Stimulated activated CD8-positive, alpha-beta memory T cell treated with anti-CD3 and anti-CD28 coated beads, Interleukin-15, amount 100 ng/mL, for 4 hours (primary cell): Measurements from ENCODE around the gene EHD1.

Source experiments
- DNase-seq, 2 donors: peaks; one replicate each; pipeline ENCODE4 v3.0.0-alpha.2; 2020; ENCODE audit warnings: low read depth in 2 of 2

The EHD1 gene

GRCh38 chr11:64909653-64910343 lies 31.4 kb upstream of the EHD1 start:
- DNase-seq = no peak

DNA sequence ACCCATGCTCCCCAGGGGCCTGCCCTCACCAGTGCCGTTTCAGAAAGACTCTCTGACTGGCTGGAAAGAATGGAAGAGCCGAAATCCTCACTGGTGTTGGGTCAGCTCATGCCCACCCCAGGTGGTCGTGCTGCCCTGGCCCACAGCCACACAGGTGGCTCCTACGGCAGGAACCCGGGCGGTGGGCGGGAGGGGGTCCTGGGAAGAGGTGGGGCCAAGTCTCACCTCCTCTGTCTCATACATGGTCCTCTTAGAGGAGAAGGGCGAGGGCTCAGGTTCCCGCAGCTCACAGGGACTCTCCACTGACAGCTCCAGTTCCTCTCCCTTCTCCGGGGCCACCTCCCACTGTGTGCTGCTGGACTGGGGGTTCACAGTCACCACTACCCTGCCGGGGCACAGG lies 30.3 kb upstream of the EHD1 start:
- no peak for DNase-seq

- no peak for DNase-seq
These were observed 27.9 kb upstream of the EHD1 start for GRCh38 chr11:64906314-64906635.

DNA sequence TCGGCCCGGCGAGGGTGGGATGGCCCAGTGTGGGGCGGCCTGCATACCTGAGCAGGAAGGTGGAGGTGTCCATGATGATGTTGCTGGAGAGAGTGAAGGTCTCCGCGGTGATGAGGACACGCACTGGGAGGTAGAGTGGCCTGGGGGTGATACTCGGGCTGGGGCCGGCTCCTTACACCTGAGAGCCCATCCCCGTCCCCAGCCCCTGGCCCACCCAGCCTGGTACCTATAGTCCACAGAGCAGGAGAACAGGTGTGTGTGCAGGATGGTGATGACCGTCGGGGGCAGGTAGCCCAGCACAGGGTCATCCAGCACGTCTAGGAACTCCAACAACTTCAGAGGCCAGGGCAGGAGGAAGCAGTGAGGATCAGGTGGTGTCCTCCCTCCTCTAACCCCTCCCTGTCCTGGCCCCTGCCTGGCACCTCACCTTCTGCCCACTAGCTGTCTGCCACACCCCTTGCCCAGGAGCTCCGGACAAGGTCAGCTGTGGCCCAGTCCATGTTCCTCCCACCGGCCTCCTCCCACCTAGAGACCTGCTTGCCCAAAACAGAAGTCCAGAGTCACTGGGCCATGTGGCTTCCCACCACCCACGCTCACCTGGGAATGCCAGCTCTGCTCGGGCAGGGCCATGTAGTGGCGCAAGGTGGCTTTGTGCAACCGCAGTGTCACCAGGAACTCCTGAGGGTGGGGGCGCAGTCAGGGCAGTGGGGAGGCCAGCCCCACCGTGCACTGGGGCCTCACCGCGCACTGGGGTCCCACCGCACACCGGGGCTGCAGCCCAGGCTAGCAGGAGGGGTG lies 27.3 kb upstream of the EHD1 start:
- DNase-seq = no peak

DNA sequence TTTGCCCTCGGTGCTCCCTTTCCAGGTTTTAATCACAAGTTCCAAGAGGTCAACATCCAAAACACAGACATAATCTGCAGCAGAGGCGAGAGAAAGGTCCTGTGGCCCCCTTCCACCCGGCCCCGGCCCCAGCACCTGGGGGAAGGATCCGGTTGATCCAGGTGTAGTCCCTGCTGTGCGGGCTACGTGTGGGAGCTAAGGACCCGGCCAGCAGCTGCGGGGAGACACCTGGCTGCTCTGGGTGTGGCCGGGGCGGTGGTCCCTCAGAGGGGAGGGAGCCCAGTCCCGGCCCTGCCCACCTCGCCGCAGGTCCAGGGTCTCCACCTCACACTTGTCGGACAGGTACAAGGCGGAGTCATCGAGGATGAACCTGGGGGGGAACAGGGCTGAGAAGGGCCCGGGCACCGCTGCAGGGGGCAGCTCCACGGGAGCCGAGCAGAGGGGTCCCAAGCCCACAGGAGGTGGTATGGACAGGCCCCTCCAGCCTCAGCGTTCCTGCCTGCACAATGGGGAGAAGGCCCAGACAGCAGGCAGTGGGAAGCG lies 24.9 kb upstream of the EHD1 start:
- no peak for DNase-seq

DNA sequence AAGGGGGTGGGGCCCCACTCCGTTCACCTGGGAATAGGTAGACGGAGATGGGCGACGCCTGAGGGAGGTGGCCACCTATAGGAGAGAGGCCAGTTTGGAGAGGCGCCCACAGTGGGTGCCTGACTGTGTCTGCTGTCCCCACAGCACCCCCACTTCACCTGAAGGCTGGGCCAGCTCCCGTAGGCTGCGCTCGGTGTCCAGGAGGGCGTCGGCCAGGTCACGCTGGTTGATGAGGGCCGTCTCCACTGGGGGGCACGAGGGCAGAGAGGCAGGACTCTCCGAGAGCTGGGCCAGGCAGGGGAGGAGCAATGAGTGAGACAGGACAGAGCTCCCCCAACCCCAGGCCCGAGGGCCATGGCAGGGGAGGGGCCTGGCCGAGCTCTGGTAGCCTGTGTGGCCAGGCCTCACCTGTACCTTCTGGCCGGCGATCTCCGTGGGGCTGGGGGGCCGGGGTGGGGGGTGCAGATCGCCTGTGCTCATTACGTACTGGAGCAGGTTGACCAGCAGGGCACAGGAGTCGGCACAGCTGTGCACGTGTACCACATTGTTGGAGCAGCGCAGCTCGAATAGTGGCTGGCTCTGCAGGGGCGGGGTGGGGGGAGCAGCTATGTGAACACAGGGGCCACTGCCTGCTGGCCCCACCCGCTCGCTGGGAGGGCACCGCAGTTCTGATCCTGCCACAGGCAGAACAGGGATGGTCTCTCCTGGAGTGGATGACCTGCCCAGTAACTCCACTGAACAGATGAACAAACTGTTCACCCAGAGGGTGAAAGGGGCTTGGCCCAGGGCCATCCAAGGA lies 23.9 kb upstream of the EHD1 start:
- DNase-seq = no peak

GRCh38 chr11:64900774-64901173 lies 22.4 kb upstream of the EHD1 start:
- no peak for DNase-seq

- peak in 1 of 2 donors; percentile 57 for DNase-seq
These were observed 21.9 kb upstream of the EHD1 start for GRCh38 chr11:64900263-64900678.

- no peak for DNase-seq
These were observed 20.1 kb upstream of the EHD1 start for GRCh38 chr11:64898541-64898940.

GRCh38 chr11:64898076-64898445 lies 19.6 kb upstream of the EHD1 start:
- DNase-seq = no peak

DNA sequence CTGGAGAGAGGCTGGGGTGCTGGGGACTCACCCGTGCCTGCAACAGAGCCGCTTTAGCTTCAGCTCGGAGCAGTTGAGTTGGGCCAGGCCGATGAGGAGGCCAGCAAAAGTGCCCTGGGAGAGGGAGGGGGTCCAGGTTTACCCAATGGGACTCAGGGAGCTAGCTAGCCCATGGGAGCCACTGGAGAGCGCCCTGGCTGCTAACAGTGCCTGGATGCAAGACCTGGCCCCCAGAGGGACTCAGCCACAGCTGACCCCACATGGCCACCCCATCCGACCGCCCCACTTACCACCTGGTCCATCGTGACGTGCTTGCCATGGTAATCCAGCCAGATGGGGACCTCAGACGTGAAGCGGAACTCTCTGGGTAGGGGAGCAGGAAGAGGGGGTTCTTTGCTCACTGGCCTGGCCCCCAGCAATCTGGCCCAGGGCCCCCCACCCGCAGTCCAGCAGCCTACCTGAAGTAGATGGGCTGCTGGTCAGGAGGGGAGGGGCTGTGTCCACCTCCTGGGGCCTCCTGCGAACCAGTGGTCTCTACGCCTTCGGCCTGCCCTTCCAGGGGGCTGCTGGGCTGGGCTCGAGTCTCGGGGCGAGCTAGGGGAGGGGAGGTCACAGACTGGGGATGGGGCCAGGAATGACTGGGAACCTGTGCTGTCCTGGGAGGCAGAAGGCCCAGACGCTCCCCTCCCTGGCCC lies 19.1 kb upstream of the EHD1 start:
- DNase-seq = no peak

DNA sequence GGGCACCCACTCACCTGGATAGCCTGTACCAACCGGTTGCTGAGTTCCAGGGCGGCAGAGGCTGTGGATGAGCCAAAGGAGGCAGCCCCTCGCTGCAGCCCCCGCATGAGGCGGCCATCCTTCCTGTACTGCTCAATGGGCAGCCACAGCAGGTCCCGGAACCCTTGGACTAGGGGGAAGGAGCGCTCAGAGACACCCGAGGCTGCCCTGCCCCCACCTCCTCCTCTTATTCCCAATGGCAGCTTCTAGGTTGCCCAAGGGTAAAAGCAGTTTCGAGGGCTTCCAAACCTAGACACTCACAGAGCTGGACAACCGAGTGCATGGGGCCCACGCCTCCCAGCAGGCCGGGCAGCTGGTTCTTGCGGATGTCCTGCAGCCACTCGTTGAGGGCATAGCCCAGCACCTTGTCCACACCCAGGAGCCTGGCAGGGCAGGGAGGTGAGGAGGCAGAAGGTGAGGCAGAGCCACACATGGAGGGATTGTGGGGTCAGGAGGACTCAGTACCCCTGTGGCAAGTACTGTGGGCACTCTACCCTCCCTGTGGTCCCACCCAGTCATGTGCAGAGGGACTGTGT lies 18.1 kb upstream of the EHD1 start:
- DNase-seq = no peak

DNA sequence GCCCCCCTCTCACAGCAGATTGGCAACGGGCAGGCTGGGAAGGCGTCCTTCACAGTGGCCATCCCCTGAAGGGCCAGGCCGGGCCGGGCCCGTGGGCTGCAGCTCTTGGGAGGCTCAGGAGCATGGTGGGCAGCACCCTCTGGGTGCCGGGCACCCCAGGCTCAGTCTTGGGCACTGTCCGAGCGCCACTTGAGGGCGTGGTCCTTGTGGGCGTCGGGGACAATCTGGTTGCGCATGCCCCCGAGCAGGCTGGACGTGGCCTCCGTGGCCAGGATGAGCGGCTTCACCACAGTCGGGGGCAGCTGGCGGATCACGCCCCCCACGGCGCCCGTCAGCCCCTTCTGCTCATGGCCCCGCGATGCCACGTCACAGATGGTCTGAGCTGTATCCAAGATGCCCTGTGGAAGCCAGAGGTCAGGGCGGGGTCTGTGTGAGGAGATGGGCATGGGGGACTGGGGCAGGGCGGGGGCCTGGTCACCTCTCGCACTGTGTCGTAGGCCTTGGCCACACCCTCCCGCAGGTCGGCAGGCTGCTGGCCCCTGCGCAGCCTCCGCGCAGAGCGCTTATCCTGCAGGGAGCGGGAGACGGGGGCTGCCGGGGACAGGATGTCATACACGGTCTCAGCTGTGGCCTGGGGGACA lies 16.5 kb upstream of the EHD1 start:
- no peak for DNase-seq

GRCh38 chr11:64894070-64894811 lies 15.8 kb upstream of the EHD1 start:
- DNase-seq = peak; percentile 74 to 80

- DNase-seq = no peak
These were observed 15.0 kb upstream of the EHD1 start for GRCh38 chr11:64893194-64894069.

- no peak for DNase-seq
These were observed 14.4 kb upstream of the EHD1 start for GRCh38 chr11:64892838-64893193.

DNA sequence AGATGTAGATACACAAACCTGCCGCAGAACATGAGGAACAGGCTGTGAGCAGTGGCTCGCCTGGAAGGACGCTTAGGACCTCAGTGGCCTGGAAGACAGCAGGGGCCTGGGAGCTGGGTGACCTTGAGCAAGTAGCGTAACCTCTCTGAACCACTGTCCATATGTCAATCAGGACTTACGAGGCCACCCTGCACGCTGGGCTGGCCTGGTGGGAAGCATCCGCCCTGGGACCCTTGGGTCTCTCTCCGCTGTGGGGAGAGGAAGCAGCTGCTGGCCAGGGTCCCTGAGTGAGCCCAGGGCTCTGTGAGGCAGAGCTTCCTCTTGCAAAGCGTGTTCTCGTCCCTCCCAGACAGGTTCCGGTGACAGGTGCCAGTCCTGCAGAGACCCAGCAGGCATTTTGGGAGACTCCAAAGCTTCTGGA lies 14.0 kb upstream of the EHD1 start:
- DNase-seq = no peak

DNA sequence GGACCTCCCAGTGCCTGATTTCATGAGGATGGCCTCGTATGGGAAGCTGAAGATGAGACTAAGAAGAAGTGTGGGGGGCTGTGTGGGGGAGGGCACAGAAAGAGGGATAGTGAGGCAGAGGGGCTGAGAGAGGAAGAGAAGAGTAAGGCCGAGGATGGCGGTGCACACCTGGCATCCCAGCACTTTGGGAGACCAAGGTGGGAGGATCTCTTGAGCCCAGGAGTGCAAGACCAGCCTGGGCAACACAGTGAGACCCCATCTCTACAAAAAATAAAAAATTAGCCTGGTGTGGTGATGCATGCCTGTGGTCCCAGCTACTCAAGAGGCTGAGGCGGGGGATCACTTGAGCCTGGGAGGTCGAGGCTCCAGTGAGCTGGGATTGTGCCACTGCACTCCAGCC lies 13.5 kb upstream of the EHD1 start:
- no peak for DNase-seq

GRCh38 chr11:64891215-64891848 lies 12.9 kb upstream of the EHD1 start:
- no peak for DNase-seq
